Measurements from ENCODE around the gene RPL15.
"Not testable (repeated sequence)": the region's sequence is repeated elsewhere in the genome, so short reads cannot be mapped to it uniquely, and the experiment has no call there.

Gene RPL15

GRCh38 chr3:23916886-23917678 is at the start of gene RPL15, which contains the start of gene NKIRAS1:
TSS of gene RPL15 (plus strand) at chr3:23917132. CDS start at chr3:23917860, 728 bp downstream.
TSS of gene NKIRAS1 (minus strand) at chr3:23916990. CDS start at chr3:23910904, 6,086 bp downstream.
- peak; percentile 83 to 86 for DNase-seq

GRCh38 chr3:23867400-23867799 is 49.5 kb upstream of the RPL15 start:
- no peak for DNase-seq

- no peak for DNase-seq
These were observed 49.1 kb upstream of the RPL15 start for GRCh38 chr3:23867838-23868237.

GRCh38 chr3:23869977-23870662 is 46.8 kb upstream of the RPL15 start:
- no peak for DNase-seq

- DNase-seq, result not testable (repeated sequence)
These were observed 46.3 kb upstream of the RPL15 start for GRCh38 chr3:23870663-23871043.

GRCh38 chr3:23871361-23871760 is 45.6 kb upstream of the RPL15 start:
- DNase-seq, result not testable (repeated sequence)

- DNase-seq, result no peak
These were observed 44.6 kb upstream of the RPL15 start for GRCh38 chr3:23872330-23872729.

- no peak for DNase-seq
These were observed 43.0 kb upstream of the RPL15 start for GRCh38 chr3:23873941-23874340.

- no peak for DNase-seq
These were observed 42.4 kb upstream of the RPL15 start for GRCh38 chr3:23874359-23875112.

GRCh38 chr3:23875113-23875725 is 41.7 kb upstream of the RPL15 start:
- no peak for DNase-seq

- DNase-seq, result no peak
These were observed 40.0 kb upstream of the RPL15 start for GRCh38 chr3:23876923-23877322.

GRCh38 chr3:23877329-23877980 is 39.5 kb upstream of the RPL15 start:
- no peak for DNase-seq

- DNase-seq, result no peak
These were observed 37.4 kb upstream of the RPL15 start for GRCh38 chr3:23879485-23879884.

- DNase-seq, result no peak
These were observed 36.1 kb upstream of the RPL15 start for GRCh38 chr3:23880703-23881339.

- not testable (repeated sequence) for DNase-seq
These were observed 34.9 kb upstream of the RPL15 start for GRCh38 chr3:23881993-23882392.

- DNase-seq, result no peak
These were observed 34.4 kb upstream of the RPL15 start for GRCh38 chr3:23882487-23882918.

- no peak for DNase-seq
These were observed 32.5 kb upstream of the RPL15 start for GRCh38 chr3:23884481-23884880.

GRCh38 chr3:23885210-23885609 is 31.7 kb upstream of the RPL15 start:
- no peak for DNase-seq

GRCh38 chr3:23886311-23886710 is 30.6 kb upstream of the RPL15 start:
- DNase-seq, result no peak

GRCh38 chr3:23888617-23889228 is 28.2 kb upstream of the RPL15 start:
- DNase-seq, result no peak

GRCh38 chr3:23889386-23889785 is 27.5 kb upstream of the RPL15 start:
- DNase-seq, result no peak
